Activated CD4-positive, CD25-positive, alpha-beta regulatory T cell treated with anti-CD3 and anti-CD28 coated beads, Interleukin-2, amount 50 U/mL, for 72 hours (primary cell): ENCODE data around the gene PRIM2.
"Not testable (repeated sequence)": the region's sequence is repeated elsewhere in the genome, so short reads cannot be mapped to it uniquely, and the experiment has no call there.

ENCODE experiments used
- DNase-seq: peaks from one replicate; pipeline ENCODE4 v3.0.0; 2021

PRIM2 gene

GRCh38 chr6:57310095-57310816 lies 7.2 kb upstream of the PRIM2 start:
- not testable (repeated sequence) for DNase-seq

- no peak for DNase-seq
These were observed 6.6 kb upstream of the PRIM2 start for GRCh38 chr6:57310817-57311157.

- not testable (repeated sequence) for DNase-seq
These were observed 6.0 kb upstream of the PRIM2 start for GRCh38 chr6:57311300-57312003.

- no peak for DNase-seq
These were observed 5.5 kb upstream of the PRIM2 start for GRCh38 chr6:57312004-57312345.

- DNase-seq, result no peak
These were observed 4.4 kb upstream of the PRIM2 start for GRCh38 chr6:57313009-57313408.

GRCh38 chr6:57313711-57314471 lies 3.5 kb upstream of the PRIM2 start:
- DNase-seq, result no peak

GRCh38 chr6:57315111-57315510 lies 2.3 kb upstream of the PRIM2 start:
- DNase-seq, result no peak

- no peak for DNase-seq
These were observed 1.6 kb upstream of the PRIM2 start for GRCh38 chr6:57315851-57316250.

- peak; percentile 69 for DNase-seq
These were observed 810 bp upstream of the PRIM2 start for GRCh38 chr6:57316581-57317059.

- no peak for DNase-seq
These were observed 7.1 kb downstream of the PRIM2 start for GRCh38 chr6:57324538-57324937.

- no peak for DNase-seq
These were observed 9.9 kb downstream of the PRIM2 start for GRCh38 chr6:57327311-57327710.

- DNase-seq, result no peak
These were observed 10.6 kb downstream of the PRIM2 start for GRCh38 chr6:57328074-57328473.

GRCh38 chr6:57329933-57330332 lies 12.5 kb downstream of the PRIM2 start:
- no peak for DNase-seq

GRCh38 chr6:57342148-57342669 lies 24.8 kb downstream of the PRIM2 start:
- DNase-seq, result no peak

- not testable (repeated sequence) for DNase-seq
These were observed 25.9 kb downstream of the PRIM2 start for GRCh38 chr6:57343342-57343741.

GRCh38 chr6:57346715-57347114 lies 29.3 kb downstream of the PRIM2 start:
- not testable (repeated sequence) for DNase-seq

GRCh38 chr6:57347597-57347996 lies 30.2 kb downstream of the PRIM2 start:
- not testable (repeated sequence) for DNase-seq

GRCh38 chr6:57350443-57350842 lies 33.0 kb downstream of the PRIM2 start:
- DNase-seq, result not testable (repeated sequence)

GRCh38 chr6:57352596-57352995 lies 35.2 kb downstream of the PRIM2 start:
- DNase-seq, result not testable (repeated sequence)

GRCh38 chr6:57358319-57358718 lies 40.9 kb downstream of the PRIM2 start:
- DNase-seq, result not testable (repeated sequence)

- DNase-seq, result not testable (repeated sequence)
These were observed 42.3 kb downstream of the PRIM2 start for GRCh38 chr6:57359766-57360165.

GRCh38 chr6:57362340-57362739 lies 44.9 kb downstream of the PRIM2 start:
- DNase-seq, result not testable (repeated sequence)

- not testable (repeated sequence) for DNase-seq
These were observed 47.7 kb downstream of the PRIM2 start for GRCh38 chr6:57365076-57365583.
